ENCODE results near the gene DOK6.

DOK6 gene

DNA sequence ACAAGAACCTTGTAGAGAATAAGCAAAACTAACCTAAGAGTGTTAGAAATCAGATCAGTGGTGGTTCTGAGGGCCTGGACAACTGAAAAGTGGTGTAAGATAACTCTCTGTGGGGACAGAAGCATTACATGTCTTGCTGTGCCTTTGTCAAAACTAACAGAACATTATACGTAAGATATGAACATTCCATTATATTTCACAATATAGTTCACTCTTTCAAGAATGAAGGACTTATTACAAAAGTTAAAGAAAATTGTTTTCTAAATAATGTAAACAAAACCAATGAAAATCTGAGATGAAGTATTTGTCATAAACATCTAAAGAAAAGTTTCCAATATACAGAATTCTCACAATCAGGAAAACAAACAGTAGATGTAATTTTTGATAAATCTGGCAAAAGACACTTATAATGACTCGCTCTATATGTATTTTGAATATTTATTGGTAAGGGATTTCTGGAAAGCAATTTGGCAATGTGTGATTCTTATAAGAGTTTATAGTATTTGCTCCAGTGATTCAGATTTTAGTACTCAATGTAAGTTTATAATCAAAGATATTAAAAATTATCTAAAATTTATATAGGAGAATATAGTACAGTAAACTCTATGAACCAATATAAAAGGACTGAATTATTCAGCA lies 288.6 kb downstream of the DOK6 start:
- DNase-seq (ENCODE audit: low read depth), result no peak

- no peak for DNase-seq (ENCODE audit: low read depth)
Observed at GRCh38 chr18:69691008-69691760, 290.5 kb downstream of the DOK6 start.

DNA sequence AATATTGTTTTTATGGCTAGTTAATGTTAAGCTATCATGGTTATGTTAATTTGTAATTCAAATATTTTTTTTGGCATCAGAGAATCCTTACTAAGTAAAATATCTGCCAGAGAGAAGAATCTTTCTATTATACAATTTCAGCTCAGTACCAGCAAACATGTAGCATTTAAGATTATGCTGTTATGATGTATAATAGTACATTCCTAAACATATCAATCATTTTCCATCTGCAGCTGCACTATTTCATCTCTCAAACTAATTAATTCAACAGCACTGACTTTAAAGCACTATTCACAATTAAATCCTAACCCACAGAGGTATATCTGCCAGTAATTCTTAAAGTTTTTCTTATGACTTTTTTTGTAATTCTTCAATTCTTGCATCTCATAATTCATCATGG lies 296.4 kb downstream of the DOK6 start:
- no peak for DNase-seq (ENCODE audit: low read depth)

DNA sequence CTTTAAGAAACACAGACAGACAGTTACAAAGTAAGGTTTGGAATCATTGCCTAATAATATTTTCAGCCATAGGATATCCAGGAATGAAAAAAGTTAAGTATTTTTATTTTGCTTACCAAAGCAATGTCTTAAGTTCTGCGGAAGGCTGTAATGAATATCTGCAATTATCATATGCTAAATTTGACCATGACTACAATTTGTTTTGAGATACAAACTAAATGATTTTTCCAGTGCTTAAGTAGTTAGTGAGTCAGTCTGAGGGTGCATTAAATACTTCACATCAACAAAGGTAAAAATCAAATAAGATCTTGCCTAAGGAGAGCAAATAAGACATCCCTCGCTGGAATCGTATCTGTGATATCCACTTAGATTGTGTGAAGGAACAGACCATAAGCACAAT lies 297.0 kb downstream of the DOK6 start:
- no peak for DNase-seq (ENCODE audit: low read depth)

- no peak for DNase-seq (ENCODE audit: low read depth)
Observed at GRCh38 chr18:69701305-69701704, 300.6 kb downstream of the DOK6 start.

GRCh38 chr18:69703461-69703860 lies 302.8 kb downstream of the DOK6 start:
- DNase-seq (ENCODE audit: low read depth), result no peak

GRCh38 chr18:69705987-69706386 lies 305.3 kb downstream of the DOK6 start:
- DNase-seq (ENCODE audit: low read depth), result no peak

GRCh38 chr18:69708844-69709243 lies 308.2 kb downstream of the DOK6 start:
- no peak for DNase-seq (ENCODE audit: low read depth)

GRCh38 chr18:69715191-69715795 lies 314.6 kb downstream of the DOK6 start:
- DNase-seq (ENCODE audit: low read depth), result no peak

- no peak for DNase-seq (ENCODE audit: low read depth)
Observed at GRCh38 chr18:69717586-69717985, 316.9 kb downstream of the DOK6 start.

GRCh38 chr18:69718912-69719547 lies 318.3 kb downstream of the DOK6 start:
- no peak for DNase-seq (ENCODE audit: low read depth)

DNA sequence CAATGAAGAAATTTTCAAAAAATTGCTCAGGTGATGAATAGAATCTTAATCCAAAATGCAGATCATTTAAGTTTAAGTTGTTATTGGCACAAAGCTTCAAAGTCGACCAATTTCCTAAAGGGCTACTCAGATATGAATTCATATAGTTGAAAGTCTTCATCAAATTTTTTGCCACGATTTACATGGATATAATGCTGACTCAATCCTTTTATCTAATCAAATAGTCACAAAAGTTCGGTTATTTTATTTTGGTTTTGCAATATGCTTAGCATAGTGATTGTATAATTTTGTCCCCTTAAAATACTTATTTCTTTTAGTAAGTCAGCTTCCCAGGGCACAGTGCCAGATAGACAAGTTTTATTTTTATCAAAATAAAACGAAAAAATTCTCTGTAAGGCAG lies 319.7 kb downstream of the DOK6 start:
- DNase-seq (ENCODE audit: low read depth), result no peak

- no peak for DNase-seq (ENCODE audit: low read depth)
Observed at GRCh38 chr18:69723434-69723833, 322.7 kb downstream of the DOK6 start.

DNA sequence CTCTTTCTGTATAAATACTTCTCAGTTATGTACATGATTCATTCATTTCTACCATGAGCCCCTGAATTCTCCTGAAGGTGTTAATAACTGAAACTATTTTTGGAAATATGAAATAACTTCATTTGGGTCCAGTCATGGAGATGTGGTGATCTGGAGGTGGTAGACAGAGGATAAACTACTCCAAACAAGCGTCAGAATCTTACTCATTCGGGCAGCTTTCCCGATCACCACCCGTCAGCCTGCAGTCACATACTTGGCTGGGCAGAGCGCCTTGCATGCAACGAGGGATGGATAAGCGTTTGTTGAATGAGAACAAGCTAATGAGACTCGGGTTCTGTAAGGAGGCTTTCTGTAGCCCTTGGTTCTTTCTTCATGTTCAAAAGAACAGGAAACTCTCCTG lies 324.3 kb downstream of the DOK6 start:
- DNase-seq (ENCODE audit: low read depth), result no peak

DNA sequence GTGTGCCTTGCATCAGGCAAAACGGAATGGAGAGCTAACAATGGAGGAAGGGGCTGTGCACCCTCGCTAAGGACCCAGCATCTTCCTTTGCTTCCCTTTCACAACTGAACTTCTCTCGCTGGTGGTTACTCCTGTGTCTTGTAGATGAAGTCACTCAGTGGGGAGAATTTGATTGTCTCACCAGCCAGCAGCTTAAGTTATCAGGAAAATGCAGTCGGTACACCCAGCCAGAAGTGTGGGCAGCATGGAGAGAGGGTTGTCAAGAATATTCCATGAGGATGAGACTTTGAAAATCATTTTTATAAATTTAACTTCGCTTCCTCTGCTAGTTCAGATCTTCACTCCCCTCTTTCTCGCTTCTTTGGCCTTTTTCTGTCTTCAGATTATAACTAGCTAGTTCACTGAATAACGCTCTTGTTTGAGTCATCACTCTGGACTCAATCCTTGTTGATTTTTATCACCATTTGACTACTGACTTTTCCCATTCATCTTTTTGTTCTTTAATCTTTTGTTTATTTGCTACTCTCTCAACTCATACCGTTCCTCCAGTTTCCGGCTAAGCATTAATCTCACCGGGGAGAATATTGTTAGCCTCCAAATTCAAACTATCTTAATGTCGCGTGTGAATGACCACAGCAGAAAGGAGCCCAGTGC lies 325.3 kb downstream of the DOK6 start:
- DNase-seq (ENCODE audit: low read depth), result no peak

GRCh38 chr18:69727912-69728572 lies 327.4 kb downstream of the DOK6 start:
- no peak for DNase-seq (ENCODE audit: low read depth)

- DNase-seq (ENCODE audit: low read depth), result no peak
Observed at GRCh38 chr18:69730664-69731063, 330.0 kb downstream of the DOK6 start.

- no peak for DNase-seq (ENCODE audit: low read depth)
Observed at GRCh38 chr18:69734536-69734935, 333.8 kb downstream of the DOK6 start.

DNA sequence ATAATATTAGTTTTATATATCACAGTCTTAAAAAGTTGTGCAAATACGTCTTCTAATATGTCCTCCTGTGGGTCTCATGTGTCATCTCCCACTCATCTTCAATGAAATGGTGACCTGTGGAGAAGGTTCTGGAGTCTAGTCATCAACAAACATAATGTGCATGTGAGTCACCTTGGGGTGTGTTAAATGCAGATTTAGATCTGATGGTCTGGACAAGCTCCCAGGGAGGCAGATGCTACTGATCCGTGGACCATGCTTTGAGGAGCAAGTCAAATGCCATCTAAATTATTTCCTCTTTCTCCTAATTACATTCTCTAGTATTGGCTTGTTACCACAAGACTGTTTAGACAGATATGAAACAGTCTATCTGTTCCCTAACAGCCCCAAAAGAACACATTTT lies 336.0 kb downstream of the DOK6 start:
- no peak for DNase-seq (ENCODE audit: low read depth)

GRCh38 chr18:69737851-69738250 lies 337.2 kb downstream of the DOK6 start:
- no peak for DNase-seq (ENCODE audit: low read depth)

- no peak for DNase-seq (ENCODE audit: low read depth)
Observed at GRCh38 chr18:69747388-69747787, 346.7 kb downstream of the DOK6 start.

All from ELR (cell line).